Omental fat pad (tissue), 4 donors: ENCODE results near the gene SIGLEC12. TPM values are rescaled to one million over a fixed set of nuclear protein-coding genes. Genes with fewer than 3 reads are reported as not detected.

Experiments
- ATAC-seq: fragments of 150-250 bp; one replicate; pipeline ENCODE4 v1.9.1; 2016; ENCODE audit warnings: mild to moderate bottlenecking, moderate library complexity; ENCODE audit not compliant: low FRiP score
- DNase-seq: peaks from one replicate; pipeline ENCODE4 v3.0.0-alpha.2; 2019; ENCODE audit warnings: low spot score
- total RNA-seq, 4 donors: library from RNA; depleted of rRNA; stranded (reverse); fragments of >200 nt; gene quantifications; one replicate each; pipeline ENCODE4 v1.1.0, GENCODE V29; 2016
- TF ChIP-seq, protein P1 (sequence below), 3 donors: fragments of 450-650 bp; IDR thresholded peaks; one replicate each; pipeline ENCODE4 v1.5.1; 2016 to 2017; ENCODE audit warnings: antibody characterized with exemption in 3 of 3, mild to moderate bottlenecking in 3 of 3, moderate library complexity in 2 of 3

The SIGLEC12 gene
- total RNA-seq, 4 donors from 2014 or later: 1.1 TPM; not detected in 2

DNA sequence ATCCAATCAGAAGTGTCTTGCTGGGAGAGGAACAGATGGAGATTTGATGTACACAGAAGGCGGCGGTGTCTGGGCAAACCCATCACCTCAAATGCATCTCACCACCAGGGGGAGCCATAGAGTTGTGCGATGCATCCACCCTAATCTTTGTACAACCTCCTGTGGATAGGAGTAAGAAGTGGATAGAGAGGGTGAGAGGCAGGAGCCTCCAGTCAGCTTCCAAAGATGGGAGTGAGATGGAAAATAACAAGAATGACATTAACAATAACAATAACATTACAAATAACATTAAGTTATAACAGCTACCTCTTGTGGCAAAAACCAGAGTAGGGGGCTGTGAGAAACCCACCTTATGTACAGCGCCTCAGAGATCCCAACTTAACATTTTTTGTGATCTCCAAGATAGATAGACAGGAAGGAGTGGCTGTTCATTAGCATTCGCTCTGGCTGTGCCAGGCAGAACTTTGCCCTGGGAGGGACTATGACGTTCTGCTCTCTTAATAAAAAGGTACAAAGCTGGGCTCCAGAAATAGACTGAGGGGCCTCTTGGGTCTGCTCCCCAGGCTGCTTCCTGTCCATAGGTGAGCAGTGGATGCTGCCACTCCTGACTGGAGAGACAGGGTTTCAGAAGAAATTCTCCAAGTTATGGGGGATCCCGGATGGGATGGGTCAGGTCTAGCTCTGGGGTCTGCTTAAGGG, 28.4 kb downstream of the SIGLEC12 start:
- TF ChIP-seq, protein P1, sequence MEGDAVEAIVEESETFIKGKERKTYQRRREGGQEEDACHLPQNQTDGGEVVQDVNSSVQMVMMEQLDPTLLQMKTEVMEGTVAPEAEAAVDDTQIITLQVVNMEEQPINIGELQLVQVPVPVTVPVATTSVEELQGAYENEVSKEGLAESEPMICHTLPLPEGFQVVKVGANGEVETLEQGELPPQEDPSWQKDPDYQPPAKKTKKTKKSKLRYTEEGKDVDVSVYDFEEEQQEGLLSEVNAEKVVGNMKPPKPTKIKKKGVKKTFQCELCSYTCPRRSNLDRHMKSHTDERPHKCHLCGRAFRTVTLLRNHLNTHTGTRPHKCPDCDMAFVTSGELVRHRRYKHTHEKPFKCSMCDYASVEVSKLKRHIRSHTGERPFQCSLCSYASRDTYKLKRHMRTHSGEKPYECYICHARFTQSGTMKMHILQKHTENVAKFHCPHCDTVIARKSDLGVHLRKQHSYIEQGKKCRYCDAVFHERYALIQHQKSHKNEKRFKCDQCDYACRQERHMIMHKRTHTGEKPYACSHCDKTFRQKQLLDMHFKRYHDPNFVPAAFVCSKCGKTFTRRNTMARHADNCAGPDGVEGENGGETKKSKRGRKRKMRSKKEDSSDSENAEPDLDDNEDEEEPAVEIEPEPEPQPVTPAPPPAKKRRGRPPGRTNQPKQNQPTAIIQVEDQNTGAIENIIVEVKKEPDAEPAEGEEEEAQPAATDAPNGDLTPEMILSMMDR (IDR thresholded peaks at IDR 0.05): peak in 2 of 3 donors; percentile 30 to 36
- peak; percentile 98 for DNase-seq
- no peak for ATAC-seq

DNA sequence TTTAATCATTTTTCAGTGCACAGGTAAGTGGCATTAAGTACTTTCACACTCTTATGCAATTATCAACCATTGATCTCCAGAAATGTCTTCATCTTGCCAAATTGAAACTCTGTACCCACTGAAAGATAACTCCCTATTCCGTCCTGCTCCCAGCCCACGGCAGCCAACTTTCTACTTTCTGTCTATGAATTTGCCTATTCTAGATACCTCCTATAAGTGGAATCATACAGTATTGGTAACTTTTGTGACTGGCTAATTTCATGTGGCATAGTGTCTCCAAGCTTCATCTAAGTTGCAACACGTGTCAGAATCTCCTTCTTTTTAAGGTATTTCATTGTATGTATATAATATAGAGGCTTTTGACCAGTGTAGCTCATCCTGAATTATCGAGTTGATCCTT, 29.0 kb downstream of the SIGLEC12 start:
- TF ChIP-seq, protein P1 (IDR thresholded peaks at IDR 0.05): no peak
- DNase-seq (no peak), ATAC-seq (no peak)

DNA sequence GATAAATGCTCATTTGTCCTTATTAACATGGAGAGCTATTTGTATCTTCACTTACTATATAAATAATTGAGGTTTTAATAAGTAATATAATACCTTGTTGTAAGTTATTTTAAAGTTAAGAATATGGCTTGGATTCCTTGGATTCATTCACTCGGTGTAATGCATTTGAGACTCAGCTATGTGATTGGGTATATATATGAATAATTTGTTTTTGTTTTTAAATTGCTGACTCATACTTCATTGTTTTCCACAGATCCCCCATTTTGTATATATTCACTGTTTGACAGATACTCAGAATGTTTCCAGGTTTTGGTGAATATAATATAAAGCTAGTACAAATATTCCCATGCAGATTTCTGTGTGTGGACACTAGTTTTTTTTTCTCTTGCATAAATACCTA, 30.1 kb downstream of the SIGLEC12 start:
- TF ChIP-seq, protein P1 (IDR thresholded peaks at IDR 0.05): no peak
- ATAC-seq: no peak
- DNase-seq: no peak

DNA sequence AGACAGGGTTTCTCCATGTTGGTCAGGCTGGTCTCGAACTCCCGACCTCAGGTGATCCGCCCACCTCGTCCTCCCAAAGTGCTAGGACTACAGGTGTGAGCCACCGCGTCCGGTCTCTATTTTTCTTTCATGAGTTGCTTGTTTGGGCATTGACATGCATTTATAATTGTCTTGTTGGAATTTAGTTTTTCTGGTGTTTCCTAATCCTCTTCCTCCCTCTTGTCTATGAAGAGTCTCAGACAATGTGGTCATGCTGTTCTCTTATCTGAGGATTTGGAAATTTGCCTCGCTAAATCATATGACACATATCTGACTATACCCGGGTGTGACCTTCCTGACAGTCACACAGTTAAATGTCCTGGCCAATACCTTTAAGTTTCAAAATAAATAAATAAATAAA, 30.6 kb downstream of the SIGLEC12 start:
- TF ChIP-seq, protein P1 (IDR thresholded peaks at IDR 0.05): no peak
- ATAC-seq: no peak
- DNase-seq: no peak

DNA sequence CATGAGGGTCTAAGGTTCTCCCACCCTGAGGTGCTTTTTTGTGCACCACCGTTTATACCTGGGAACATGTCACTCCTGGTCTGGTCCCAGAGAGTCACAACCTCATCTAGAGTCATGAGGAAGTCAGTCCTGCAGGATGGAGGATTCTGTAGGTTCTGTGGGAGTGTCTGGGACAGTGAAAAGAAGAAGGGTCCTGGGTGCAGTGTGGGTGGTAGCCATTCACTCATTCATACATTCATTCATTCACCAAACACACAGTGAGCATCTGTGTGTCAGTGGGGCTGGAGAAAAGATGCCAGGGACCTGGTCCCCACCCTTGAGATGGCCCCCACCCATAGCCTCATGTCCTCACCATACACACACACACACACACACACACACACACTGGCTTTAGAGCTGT, 32.0 kb downstream of the SIGLEC12 start:
- no peak for ATAC-seq
- TF ChIP-seq, protein P1 (IDR thresholded peaks at IDR 0.05): no peak

DNA sequence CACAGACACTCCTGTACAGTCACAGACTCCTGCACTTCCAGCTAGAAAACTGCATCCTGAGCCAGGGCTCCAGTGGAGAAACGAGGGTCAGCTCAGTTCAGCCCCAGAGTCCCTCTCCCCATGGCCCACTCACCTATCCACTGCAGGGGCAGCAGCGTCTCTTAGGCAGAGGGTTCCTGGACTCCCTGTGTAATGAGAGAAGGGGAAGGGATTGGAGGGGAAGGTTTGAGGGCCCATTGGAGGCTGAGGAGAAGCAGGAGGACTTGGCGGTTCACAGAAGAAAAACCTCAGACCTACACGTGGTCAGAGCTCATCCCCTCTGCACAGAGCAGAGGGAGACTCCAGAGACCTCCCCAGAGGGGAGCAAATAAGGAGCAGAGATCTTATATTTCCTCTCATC, 32.4 kb downstream of the SIGLEC12 start:
- ATAC-seq (no peak), DNase-seq (no peak)
- TF ChIP-seq, protein P1 (IDR thresholded peaks at IDR 0.05): no peak

More for the DNA sequence above, 32.0 kb downstream of the SIGLEC12 start:
- no peak for DNase-seq

DNA sequence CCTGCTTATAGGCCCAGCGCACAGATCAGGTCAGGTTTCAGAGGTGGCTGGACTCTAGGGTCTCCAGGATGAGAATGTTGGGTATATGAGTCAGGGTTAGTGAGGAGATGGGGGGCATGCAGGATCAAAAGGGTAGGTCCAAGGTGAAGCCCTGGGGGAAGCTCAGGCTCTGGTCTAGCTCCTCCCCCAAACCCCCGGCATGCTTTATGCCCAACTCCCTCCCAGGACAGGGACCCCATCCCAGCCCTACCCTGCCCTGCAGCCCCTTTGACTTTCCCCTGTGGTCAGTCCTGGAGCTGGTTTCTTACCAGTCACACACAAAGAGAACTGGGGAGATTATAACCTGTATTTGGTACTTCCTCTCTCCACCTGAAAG, 33.1 kb downstream of the SIGLEC12 start:
- TF ChIP-seq, protein P1 (IDR thresholded peaks at IDR 0.05): no peak
- no peak for DNase-seq
- no peak for ATAC-seq
